22Rv1 (cell line): Measurements from ENCODE around the gene RSBN1L.
"Not testable (repeated sequence)": the region's sequence is repeated elsewhere in the genome, so short reads cannot be mapped to it uniquely, and the experiment has no call there.

Experiments used
- H3K27ac ChIP-seq: fragments of 450-650 bp; 2 replicates; pipeline ENCODE4 v1.5.1; 2017
- CTCF ChIP-seq: fragments of 450-650 bp; IDR thresholded peaks from 2 replicates; pipeline ENCODE4 v1.5.1; 2017; ENCODE audit warnings: mild to moderate bottlenecking
- ZFX ChIP-seq: fragments of 450-650 bp; IDR thresholded peaks from 2 replicates; pipeline ENCODE4 v1.6.1; 2017; ENCODE audit warnings: antibody characterized with exemption, borderline replicate concordance

The RSBN1L gene

GRCh38 chr7:77699056-77699455 is 2.8 kb downstream of the RSBN1L start:
- H3K27ac ChIP-seq, result no peak overlapping the region

GRCh38 chr7:77702513-77702912 is 6.3 kb downstream of the RSBN1L start:
- no peak for TF ChIP-seq ZFX
- TF ChIP-seq CTCF, result no peak
- no peak overlapping the region for H3K27ac ChIP-seq

More at GRCh38 chr7:77699056-77699455, 2.8 kb downstream of the RSBN1L start:
- TF ChIP-seq CTCF, result no peak
- no peak for TF ChIP-seq ZFX

- no peak overlapping the region for H3K27ac ChIP-seq
- TF ChIP-seq CTCF, result no peak
- TF ChIP-seq ZFX, result no peak
Measured at GRCh38 chr7:77702968-77703472, 6.8 kb downstream of the RSBN1L start.

GRCh38 chr7:77703669-77704068 is 7.4 kb downstream of the RSBN1L start:
- not testable (repeated sequence) for H3K27ac ChIP-seq

- no peak overlapping the region for H3K27ac ChIP-seq
- TF ChIP-seq ZFX, result no peak
Measured at GRCh38 chr7:77707504-77707992, 11.3 kb downstream of the RSBN1L start.

GRCh38 chr7:77710067-77710466 is 13.8 kb downstream of the RSBN1L start:
- TF ChIP-seq CTCF (no peak), ZFX (no peak)
- H3K27ac ChIP-seq, result no peak overlapping the region

GRCh38 chr7:77710861-77711260 is 14.6 kb downstream of the RSBN1L start:
- TF ChIP-seq CTCF, result no peak
- TF ChIP-seq ZFX, result no peak
- H3K27ac ChIP-seq, result no peak overlapping the region

- no peak for TF ChIP-seq ZFX
- no peak for TF ChIP-seq CTCF
- no peak overlapping the region for H3K27ac ChIP-seq
Measured at GRCh38 chr7:77714195-77714594, 17.9 kb downstream of the RSBN1L start.

GRCh38 chr7:77714931-77715330 is 18.7 kb downstream of the RSBN1L start:
- not testable (repeated sequence) for H3K27ac ChIP-seq
